ENCODE results near the gene SLC1A1. TPM values are rescaled to one million over a fixed set of nuclear protein-coding genes. Genes with fewer than 3 reads are reported as not detected.

SLC1A1 gene
- total RNA-seq, 4 donors from 2014 or later, result 48.4 to 56.7 (median 49.7) TPM

- no peaks in the 10 kb centered on the region for H3K9me3 ChIP-seq
- peak overlapping the region; percentile 47 to 83 (median 71) for H3K27ac ChIP-seq
- H3K27me3 ChIP-seq, result no peaks in the 10 kb centered on the region
- intact Hi-C loops (cut with DNase I), result no loop called here
- WGBS, 2 donors, result 22 to 30% methylated on average over 2 of the region's 2 CpGs
- H3K36me3 ChIP-seq, result no peaks in the 10 kb centered on the region
- peaks cover 33 to 43% of the 10 kb centered on the region in 2 donors for H3K4me1 ChIP-seq
- peak; percentile 62 to 64 for DNase-seq
- H3K4me3 ChIP-seq (replicated peaks in 1 of 3), result no peak overlapping the region
- no peak for TF ChIP-seq CTCF (IDR thresholded peaks at IDR 0.05)
- TF ChIP-seq POLR2A (IDR thresholded peaks at IDR 0.05), result no peak
Observed at GRCh38 chr9:4555236-4555635, 65.0 kb downstream of the SLC1A1 start.

GRCh38 chr9:4558371-4558998 lies 68.2 kb downstream of the SLC1A1 start:
- Histone ChIP-seq H3K36me3 (no peaks in the 10 kb centered on the region), H3K9me3 (no peaks in the 10 kb centered on the region), H3K27me3 (no peaks in the 10 kb centered on the region), H3K4me1 (peaks cover 20 to 25% of the 10 kb centered on the region in 2 donors), H3K27ac (no peak overlapping the region), H3K4me3 (replicated peaks in 1 of 3) (no peak overlapping the region)
- DNase-seq, result no peak
- intact Hi-C loops (cut with DNase I), result no loop called here
- no peak for TF ChIP-seq POLR2A (IDR thresholded peaks at IDR 0.05)
- TF ChIP-seq CTCF (IDR thresholded peaks at IDR 0.05), result no peak
- 76 to 81% methylated on average over 5 of the region's 5 CpGs for WGBS, 2 donors

- Histone ChIP-seq H3K4me1 (peaks cover 12 to 14% of the 10 kb centered on the region in 2 donors), H3K27me3 (no peaks in the 10 kb centered on the region), H3K36me3 (peaks cover 0 to 5% of the 10 kb centered on the region in 2 donors), H3K4me3 (replicated peaks in 1 of 3) (no peak overlapping the region), H3K27ac (no peak overlapping the region), H3K9me3 (no peaks in the 10 kb centered on the region)
- no peak for TF ChIP-seq POLR2A (IDR thresholded peaks at IDR 0.05)
- no peak for TF ChIP-seq CTCF (IDR thresholded peaks at IDR 0.05)
- DNase-seq, result no peak
- WGBS, 2 donors, result 78 to 93% methylated on average over 8 of the region's 8 CpGs
- intact Hi-C loops (cut with DNase I), result no loop called here
Observed at GRCh38 chr9:4559261-4560182, 69.3 kb downstream of the SLC1A1 start.

- intact Hi-C loops (cut with DNase I), result no loop called here
- TF ChIP-seq POLR2A (IDR thresholded peaks at IDR 0.05), result no peak
- no peak for TF ChIP-seq CTCF (IDR thresholded peaks at IDR 0.05)
- no peak overlapping the region for H3K4me3 ChIP-seq (replicated peaks in 1 of 3)
- no peaks in the 10 kb centered on the region for H3K9me3 ChIP-seq
- no peaks in the 10 kb centered on the region for H3K4me1 ChIP-seq
- H3K27ac ChIP-seq, result no peak overlapping the region
- no peaks in the 10 kb centered on the region for H3K27me3 ChIP-seq
- peaks cover 0 to 13% of the 10 kb centered on the region in 2 donors for H3K36me3 ChIP-seq
- DNase-seq, result no peak
- WGBS, 2 donors, result 87 to 98% methylated on average over 2 of the region's 2 CpGs
Observed at GRCh38 chr9:4563105-4563504, 72.8 kb downstream of the SLC1A1 start.

- intact Hi-C loops (cut with DNase I), result no loop called here
- no peak for DNase-seq
- H3K27me3 ChIP-seq, result no peaks in the 10 kb centered on the region
- H3K9me3 ChIP-seq, result no peaks in the 10 kb centered on the region
- no peak overlapping the region for H3K4me3 ChIP-seq (replicated peaks in 1 of 3)
- H3K36me3 ChIP-seq, result peaks cover 0 to 13% of the 10 kb centered on the region in 2 donors
- TF ChIP-seq POLR2A (IDR thresholded peaks at IDR 0.05) (no peak), CTCF (IDR thresholded peaks at IDR 0.05) (no peak)
- 84 to 91% methylated on average over 2 of the region's 2 CpGs for WGBS, 2 donors
- H3K27ac ChIP-seq, result no peak overlapping the region
- peaks cover 3 to 6% of the 10 kb centered on the region in 2 donors for H3K4me1 ChIP-seq
Observed at GRCh38 chr9:4566806-4567205, 76.5 kb downstream of the SLC1A1 start.
